ENCODE results near the gene DIAPH3. TPM values are rescaled to one million over a fixed set of nuclear protein-coding genes. Genes with fewer than 3 reads are reported as not detected.

DIAPH3 gene
- total and polyA plus RNA-seq, 2 of the 8 experiments (the other 6 are each of a cell fraction or from before 2014, with no cell fraction given), result 8.0 to 30.8 TPM

GRCh38 chr13:59696271-59696670, 467.5 kb downstream of the DIAPH3 start:
- Histone ChIP-seq H3K27me3 (replicated peaks in 1 of 4; ENCODE audit: control insufficient read depth in 3 of 4, extremely low read depth in 1 of 4, insufficient read depth in 3 of 4, low read length in 3 of 4) (no peaks in the 10 kb centered on the region), H2AFZ (ENCODE audit: low read length) (no peak overlapping the region), H3K9ac (replicated peaks in 1 of 4; ENCODE audit: extremely low read depth in 1 of 4, low read depth in 3 of 4, low read length in 3 of 4) (no peak overlapping the region), H4K8ac (ENCODE audit: extremely low read depth, insufficient read depth, low read length) (no peak overlapping the region), H3K18ac (ENCODE audit: extremely low read depth, low read length) (no peak overlapping the region), H3K9me3 (ENCODE audit: insufficient read depth in 2 of 2, low read depth in 1 of 2, low read length in 1 of 2) (no peaks in the 10 kb centered on the region), H4K91ac (replicated peaks; ENCODE audit: insufficient read length, low read length) (no peak overlapping the region), H2BK120ac (replicated peaks; ENCODE audit: low read depth, low read length) (no peak overlapping the region), H2BK5ac (ENCODE audit: low read depth, low read length) (no peak overlapping the region), H3K23ac (ENCODE audit: insufficient read length) (no peak overlapping the region), H2AK5ac (ENCODE audit: low read depth, low read length) (no peak overlapping the region), H3K27ac (ENCODE audit: low read depth, low read length) (no peak overlapping the region), H4K20me1 (replicated peaks in 1 of 2; ENCODE audit: control insufficient read depth in 1 of 2, insufficient read depth in 2 of 2, low read length in 2 of 2) (no peaks in the 10 kb centered on the region), H3K4me1 (replicated peaks in 1 of 4; ENCODE audit: control insufficient read depth in 3 of 4, insufficient read depth in 4 of 4, low read length in 3 of 4) (no peaks in the 10 kb centered on the region), H2BK20ac (ENCODE audit: low read length) (no peak overlapping the region), H3K4me3 (ENCODE audit: extremely low read depth in 1 of 4, insufficient read depth in 2 of 4, low read depth in 3 of 4, low read length in 4 of 4) (no peak overlapping the region), H3K56ac (replicated peaks; ENCODE audit: insufficient read length, low read depth, low read length) (no peak overlapping the region), H2BK12ac (ENCODE audit: low read depth, low read length) (no peak overlapping the region), H3K79me2 (ENCODE audit: control insufficient read depth in 1 of 2, insufficient read depth in 2 of 2, low read length in 2 of 2) (no peaks in the 10 kb centered on the region), H3K4me2 (ENCODE audit: insufficient read depth in 1 of 2, low read depth in 2 of 2, low read length in 2 of 2) (no peak overlapping the region), H2BK15ac (ENCODE audit: low read length) (no peak overlapping the region), H3K14ac (ENCODE audit: insufficient read length) (no peak overlapping the region), H4K5ac (ENCODE audit: insufficient read length, low read depth, low read length) (no peak overlapping the region), H3K79me1 (ENCODE audit: low read depth, low read length) (no peaks in the 10 kb centered on the region), H3K23me2 (ENCODE audit: low read depth, low read length) (no peaks in the 10 kb centered on the region), H3K4ac (replicated peaks; ENCODE audit: insufficient read length, low read depth, low read length) (no peak overlapping the region), H3K36me3 (ENCODE audit: control insufficient read depth in 2 of 4, insufficient read depth in 4 of 4, low read length in 3 of 4) (no peaks in the 10 kb centered on the region)
- ChIA-PET CTCF (ENCODE audit: partially characterized antibody) (interaction anchor here (1.0 kb wide), 1 partner anchor 432 kb away, joined by 4 read pairs; no protein-coding TSS in a partner anchor), POLR2A (ENCODE audit: partially characterized antibody) (no interaction called here)
- DNase-seq (ENCODE audit: low read depth in 1 of 2, low spot score in 2 of 2) (no peak), FAIRE-seq (no peak)
- 71% methylated on average over 1 of the region's 1 CpG; no CpG with 5 or more reads in 1 of the 2 experiments for WGBS, 2 experiments (ENCODE audit: extremely low coverage in 1 of 2, insufficient coverage in 1 of 2, insufficient read length in 1 of 2, insufficient replicate concordance in 2 of 2, low coverage in 1 of 2, low lambda C conversion rate in 2 of 2, missing lambda C conversion rate in 1 of 2)
- no peak for TF ChIP-seq GTF2F1 (IDR thresholded peaks at IDR 0.05; ENCODE audit: borderline replicate concordance, low read depth, low read length)
- no peak for TF ChIP-seq NANOG (IDR thresholded peaks at IDR 0.05; ENCODE audit: insufficient read depth, low read depth, low read length, poor library complexity, severe bottlenecking)
- no peak for TF ChIP-seq CHD1 (IDR thresholded peaks at IDR 0.05; ENCODE audit: low read depth, low read length)
- TF ChIP-seq ZNF274 (IDR thresholded peaks at IDR 0.05; ENCODE audit: borderline replicate concordance, extremely low read depth, low read length), result no peak
- no peak for TF ChIP-seq ATF3 (IDR thresholded peaks at IDR 0.05; ENCODE audit: insufficient read depth, low read depth, low read length)
- TF ChIP-seq SAP30 (IDR thresholded peaks at IDR 0.05; ENCODE audit: insufficient read depth, insufficient replicate concordance, low read length), result no peak
- TF ChIP-seq TEAD4 (IDR thresholded peaks at IDR 0.05; ENCODE audit: low read depth, low read length), result no peak
- TF ChIP-seq CBX8 (IDR thresholded peaks at IDR 0.05; ENCODE audit: borderline replicate concordance, low read depth, low read length), result no peak
- no peak for TF ChIP-seq USF2 (IDR thresholded peaks at IDR 0.05; ENCODE audit: low read length)
- TF ChIP-seq TAF1 (IDR thresholded peaks at IDR 0.05; ENCODE audit: low read depth, low read length), result no peak
- TF ChIP-seq POU5F1 (IDR thresholded peaks at IDR 0.05; ENCODE audit: low read depth, low read length), result no peak
- no peak for TF ChIP-seq CBX5 (IDR thresholded peaks at IDR 0.05; ENCODE audit: low read depth, low read length)
- no peak for TF ChIP-seq JUND (IDR thresholded peaks at IDR 0.05; ENCODE audit: low read length)

All from H1 (cell line).